ENCODE results near the gene SSBP3. TPM values are rescaled to one million over a fixed set of nuclear protein-coding genes. Genes with fewer than 3 reads are reported as not detected.
"Not testable (repeated sequence)": the region's sequence is repeated elsewhere in the genome, so short reads cannot be mapped to it uniquely, and the experiment has no call there.

Gene SSBP3
- total RNA-seq, result 19.7 and 20.9 TPM in 2 replicates

DNA sequence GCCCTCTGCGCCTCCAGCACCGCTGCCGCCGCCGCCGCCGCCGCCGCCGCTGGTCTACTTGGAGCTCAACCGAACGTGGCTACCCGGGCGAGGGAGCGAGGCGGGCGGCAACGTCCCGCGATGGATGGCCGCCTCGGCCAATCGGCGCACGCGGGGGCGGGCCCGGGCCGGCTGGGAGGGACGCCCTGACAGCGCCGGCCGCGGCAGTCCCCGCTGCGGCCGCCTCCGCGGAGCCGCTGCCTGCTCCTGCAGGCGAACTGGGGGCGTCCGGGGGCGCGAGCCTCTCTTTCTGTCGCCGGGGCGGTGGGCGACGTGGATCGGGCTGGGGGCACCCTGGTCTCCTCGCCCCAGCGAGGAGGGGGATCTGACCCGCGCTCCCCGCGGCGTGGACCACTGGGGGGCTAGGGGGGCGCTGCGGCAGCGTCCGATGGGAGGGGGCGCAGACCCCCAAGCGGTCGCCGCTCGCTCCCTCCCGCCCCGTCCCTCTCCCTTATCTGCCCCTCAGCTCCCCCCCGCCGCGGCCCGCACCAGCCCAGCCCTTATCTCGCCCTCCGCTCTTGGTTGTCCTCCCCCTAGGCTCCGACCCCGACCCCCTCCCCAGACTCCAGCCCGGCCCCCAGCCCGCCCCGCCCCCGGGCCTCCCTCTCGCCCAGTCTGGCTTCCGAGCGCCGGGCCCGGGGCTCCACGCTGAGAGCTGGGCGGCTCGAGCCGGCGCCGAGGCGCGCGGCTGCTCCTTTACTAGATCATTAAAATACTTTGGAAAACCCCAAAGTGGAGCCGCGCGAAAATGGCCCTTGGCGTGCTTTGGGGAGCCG lies at the start of gene SSBP3:
Gene SSBP3 (minus strand): TSS at position 56 of the 815 bp plus-strand sequence.
- Histone ChIP-seq H3K27me3 (ENCODE audit: control insufficient read depth, insufficient read depth, low read length) (no peaks in the 10 kb centered on the region), H3K36me3 (ENCODE audit: control insufficient read depth, insufficient read depth, low read length) (no peaks in the 10 kb centered on the region), H3K4me3 (ENCODE audit: low read depth, low read length) (peak within 1 kb of the TSS; percentile 80)
- DNase-seq (ENCODE audit: low read depth), result peak; percentile 37
- peak; percentile 2 for TF ChIP-seq CTCF (IDR thresholded peaks at IDR 0.05; ENCODE audit: insufficient read depth, low read length, poor library complexity, severe bottlenecking)

GRCh38 chr1:54453509-54453908 lies 47.3 kb upstream of the SSBP3 start:
- H3K36me3 ChIP-seq (ENCODE audit: control insufficient read depth, insufficient read depth, low read length), result no peaks in the 10 kb centered on the region
- DNase-seq (ENCODE audit: low read depth), result no peak
- no peaks in the 10 kb centered on the region for H3K27me3 ChIP-seq (ENCODE audit: control insufficient read depth, insufficient read depth, low read length)
- no peak for TF ChIP-seq CTCF (IDR thresholded peaks at IDR 0.05; ENCODE audit: insufficient read depth, low read length, poor library complexity, severe bottlenecking)
- H3K4me3 ChIP-seq (ENCODE audit: low read depth, low read length), result no peak overlapping the region

DNA sequence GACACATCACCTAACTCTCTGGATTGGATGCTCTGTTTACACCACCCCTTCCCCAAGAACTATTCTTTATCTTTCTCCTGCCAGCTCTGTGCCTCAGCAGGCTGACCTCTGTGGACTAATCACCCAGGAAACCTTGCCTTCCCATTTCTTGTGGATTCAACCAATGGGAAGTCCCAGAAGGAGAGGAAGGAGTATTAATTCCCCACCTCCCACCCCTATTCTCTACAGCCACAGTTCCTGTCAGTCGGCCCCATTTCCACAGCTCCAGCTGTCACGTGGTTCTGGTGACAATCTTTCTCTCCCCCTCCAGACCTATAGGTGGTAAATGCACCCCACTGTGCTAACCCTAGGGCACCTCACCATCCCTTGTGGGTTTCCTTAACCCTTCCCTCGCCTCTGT lies 46.8 kb upstream of the SSBP3 start:
- H3K36me3 ChIP-seq (ENCODE audit: control insufficient read depth, insufficient read depth, low read length), result no peaks in the 10 kb centered on the region
- no peaks in the 10 kb centered on the region for H3K27me3 ChIP-seq (ENCODE audit: control insufficient read depth, insufficient read depth, low read length)
- no peak for DNase-seq (ENCODE audit: low read depth)
- no peak for TF ChIP-seq CTCF (IDR thresholded peaks at IDR 0.05; ENCODE audit: insufficient read depth, low read length, poor library complexity, severe bottlenecking)
- no peak overlapping the region for H3K4me3 ChIP-seq (ENCODE audit: low read depth, low read length)

GRCh38 chr1:54449431-54449830 lies 43.2 kb upstream of the SSBP3 start:
- H3K27me3 ChIP-seq (ENCODE audit: control insufficient read depth, insufficient read depth, low read length); H3K36me3 ChIP-seq (ENCODE audit: control insufficient read depth, insufficient read depth, low read length); DNase-seq (ENCODE audit: low read depth); H3K4me3 ChIP-seq (ENCODE audit: low read depth, low read length): not testable (repeated sequence)

DNA sequence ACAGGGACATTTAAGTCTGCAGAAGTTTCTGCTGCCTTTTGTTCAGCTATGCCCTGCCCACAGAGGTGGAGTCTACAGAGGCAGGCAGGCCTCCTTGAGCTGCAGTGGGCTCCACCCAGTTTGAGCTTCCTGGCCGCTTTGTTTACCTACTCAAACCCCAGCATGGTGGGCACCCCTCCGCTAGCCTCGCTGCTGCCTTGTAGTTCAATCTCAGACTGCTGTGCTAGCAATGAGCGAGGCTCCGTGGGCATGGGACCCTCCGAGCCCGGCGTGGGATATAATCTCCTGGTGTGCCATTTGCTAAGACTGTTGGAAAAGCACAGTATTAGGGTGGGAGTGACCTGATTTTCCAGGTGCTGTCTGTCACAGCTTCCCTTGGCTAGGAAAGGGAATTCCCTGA lies 42.6 kb upstream of the SSBP3 start:
- H3K27me3 ChIP-seq (ENCODE audit: control insufficient read depth, insufficient read depth, low read length); H3K4me3 ChIP-seq (ENCODE audit: low read depth, low read length); H3K36me3 ChIP-seq (ENCODE audit: control insufficient read depth, insufficient read depth, low read length); DNase-seq (ENCODE audit: low read depth): not testable (repeated sequence)

- H3K36me3 ChIP-seq (ENCODE audit: control insufficient read depth, insufficient read depth, low read length); H3K4me3 ChIP-seq (ENCODE audit: low read depth, low read length); DNase-seq (ENCODE audit: low read depth); H3K27me3 ChIP-seq (ENCODE audit: control insufficient read depth, insufficient read depth, low read length): not testable (repeated sequence)
Observed at GRCh38 chr1:54447081-54447480, 40.9 kb upstream of the SSBP3 start.

- Histone ChIP-seq H3K27me3 (ENCODE audit: control insufficient read depth, insufficient read depth, low read length) (no peaks in the 10 kb centered on the region), H3K4me3 (ENCODE audit: low read depth, low read length) (no peak overlapping the region), H3K36me3 (ENCODE audit: control insufficient read depth, insufficient read depth, low read length) (no peaks in the 10 kb centered on the region)
- TF ChIP-seq CTCF (IDR thresholded peaks at IDR 0.05; ENCODE audit: insufficient read depth, low read length, poor library complexity, severe bottlenecking), result no peak
- DNase-seq (ENCODE audit: low read depth), result no peak
Observed at GRCh38 chr1:54442185-54442584, 36.0 kb upstream of the SSBP3 start.

All from kidney epithelial cell (primary cell).